GM10847 (cell line): Measurements from ENCODE around the gene GPR32.

Source experiments
- POLR2A ChIP-seq: IDR thresholded peaks from 2 replicates; pipeline ENCODE4 v1.6.1; 2011; ENCODE audit not compliant: insufficient read length; ENCODE audit errors: extremely low read depth

Gene GPR32

DNA sequence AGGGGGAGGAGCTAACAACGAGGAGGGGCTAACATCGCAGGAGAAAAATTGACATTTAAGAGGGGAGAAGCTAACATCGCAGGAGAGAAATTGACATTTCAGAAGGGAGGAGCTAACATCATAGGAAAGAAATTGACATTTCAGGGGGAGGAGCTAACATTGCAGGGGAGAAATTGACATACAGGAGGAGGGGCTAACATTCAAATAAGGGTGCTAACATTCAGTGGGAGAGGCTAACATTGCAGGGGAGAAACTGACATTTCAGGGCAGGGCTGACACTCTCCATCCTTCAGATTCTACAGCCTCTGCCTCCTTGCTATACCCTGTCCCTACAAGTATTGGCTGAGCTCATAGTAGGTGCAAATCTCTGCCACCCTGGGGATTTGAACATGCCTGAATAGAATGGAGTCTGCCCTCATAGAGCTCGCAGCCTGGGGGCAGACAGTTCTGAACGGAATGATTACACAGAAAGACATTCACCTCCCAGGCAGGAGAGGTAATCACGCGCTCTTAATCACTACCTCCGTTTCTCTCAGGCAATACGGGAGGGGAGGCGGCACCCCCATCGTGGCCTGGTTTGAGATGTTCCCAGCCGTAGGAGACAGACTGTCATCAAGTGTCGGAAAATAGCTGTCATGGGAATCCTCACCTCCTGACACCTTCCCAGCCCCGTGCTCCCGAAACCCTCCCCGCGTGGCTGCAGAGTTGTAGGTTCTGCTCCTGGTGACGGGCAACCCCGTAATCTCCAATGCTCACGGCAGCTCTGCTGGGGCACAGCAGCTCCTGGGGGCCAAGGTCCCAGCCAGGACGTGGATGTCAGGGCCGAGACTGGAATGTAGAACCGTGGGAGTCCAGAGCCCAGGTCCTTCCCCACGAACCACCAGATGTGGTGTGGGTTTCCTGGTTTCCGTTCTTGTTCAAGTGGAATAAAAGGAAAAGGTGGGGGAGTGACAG lies 9.5 kb downstream of the GPR32 start:
- TF ChIP-seq POLR2A: no peak

DNA sequence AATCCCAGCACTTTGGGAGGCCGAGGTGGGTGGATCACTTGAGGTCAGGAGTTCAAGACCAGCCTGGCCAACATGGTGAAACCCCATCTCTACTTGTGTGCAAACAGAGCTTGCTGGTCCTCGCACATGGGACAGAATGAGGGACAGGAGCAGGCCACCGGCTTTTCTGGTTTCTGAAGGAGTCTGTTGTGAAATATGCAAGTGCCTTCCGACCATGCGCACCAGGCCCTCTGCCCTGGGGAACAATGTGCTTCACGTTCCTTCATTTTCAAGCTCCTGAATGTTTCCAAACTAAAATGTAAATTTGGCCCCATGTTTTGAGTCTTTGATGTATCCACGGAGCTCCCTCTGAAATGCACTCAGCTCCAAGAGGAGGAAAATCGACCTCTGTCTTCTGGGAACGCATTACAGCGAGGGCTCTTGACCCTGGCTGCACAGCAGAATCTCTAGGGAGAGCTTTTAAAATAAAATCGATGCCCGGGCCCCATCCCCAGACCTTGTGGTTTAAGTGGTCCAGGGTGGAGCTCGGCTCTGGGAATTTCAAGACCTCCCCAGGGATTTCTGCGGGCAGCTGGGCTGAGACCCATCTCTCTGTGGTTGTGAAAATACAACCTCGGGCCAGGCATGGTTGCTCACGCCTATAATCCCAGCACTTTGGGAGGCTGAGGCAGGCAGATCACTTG lies 10.6 kb downstream of the GPR32 start:
- no peak for TF ChIP-seq POLR2A

DNA sequence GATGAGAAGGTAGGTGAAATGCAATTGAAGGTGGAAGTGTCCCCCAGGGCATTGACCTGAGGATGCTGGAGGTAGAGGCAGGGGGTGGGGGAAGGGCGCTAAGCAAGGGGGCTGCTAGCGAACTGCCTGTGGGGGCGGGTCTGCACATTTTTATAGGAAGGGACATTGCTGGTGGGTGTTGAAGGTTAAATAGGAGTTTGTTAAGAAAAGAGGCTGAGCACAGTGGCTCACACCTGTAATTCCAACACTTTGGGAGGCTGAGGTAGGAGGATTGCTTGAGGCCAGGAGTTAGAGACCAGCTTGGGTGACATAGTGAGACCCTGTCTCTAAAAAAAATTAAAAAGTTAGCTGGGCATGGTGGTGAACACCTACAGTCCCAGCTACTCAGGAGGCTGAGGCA lies 14.4 kb downstream of the GPR32 start:
- TF ChIP-seq POLR2A: no peak

DNA sequence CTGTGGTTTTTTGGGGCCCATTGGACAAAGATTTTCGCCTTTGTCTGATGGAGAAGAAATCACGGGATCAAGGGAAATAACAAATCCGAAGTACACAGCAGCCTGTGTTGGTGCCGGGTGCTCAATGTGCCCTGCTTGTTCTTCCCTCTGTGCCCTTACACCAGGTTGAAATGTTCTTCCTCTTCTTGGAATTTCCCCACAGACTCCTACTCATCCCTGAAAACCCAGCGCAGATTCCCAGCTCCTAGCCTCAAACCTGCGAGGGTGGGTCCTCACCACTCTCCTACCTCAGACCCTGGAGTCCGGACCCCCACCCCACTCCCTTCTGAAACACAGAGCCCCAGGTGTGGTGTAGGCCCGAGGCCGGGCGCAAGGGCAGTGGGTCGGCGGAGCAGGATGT lies 15.1 kb downstream of the GPR32 start:
- no peak for TF ChIP-seq POLR2A

DNA sequence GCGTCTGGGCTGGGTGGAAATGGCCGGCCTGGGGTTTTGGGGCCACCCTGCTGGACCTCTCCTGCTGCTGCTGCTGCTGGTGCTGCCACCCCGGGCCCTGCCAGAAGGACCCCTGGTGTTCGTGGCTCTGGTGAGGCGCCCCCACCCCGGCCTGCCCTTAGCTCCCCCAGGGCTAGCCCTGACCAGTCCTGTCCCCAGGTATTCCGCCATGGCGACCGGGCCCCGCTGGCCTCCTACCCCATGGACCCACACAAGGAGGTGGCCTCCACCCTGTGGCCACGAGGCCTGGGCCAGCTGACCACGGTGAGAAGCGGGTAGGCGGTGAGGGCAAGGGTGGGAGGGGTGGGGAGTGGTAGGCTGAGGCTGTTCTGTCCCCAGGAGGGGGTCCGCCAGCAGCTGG lies 20.1 kb downstream of the GPR32 start, which contains the start of gene ACP4:
ACP4 (plus strand) TSS at position 20 of the 400 bp plus-strand sequence; CDS start at position 20, 0 bp downstream.
- no peak for TF ChIP-seq POLR2A

DNA sequence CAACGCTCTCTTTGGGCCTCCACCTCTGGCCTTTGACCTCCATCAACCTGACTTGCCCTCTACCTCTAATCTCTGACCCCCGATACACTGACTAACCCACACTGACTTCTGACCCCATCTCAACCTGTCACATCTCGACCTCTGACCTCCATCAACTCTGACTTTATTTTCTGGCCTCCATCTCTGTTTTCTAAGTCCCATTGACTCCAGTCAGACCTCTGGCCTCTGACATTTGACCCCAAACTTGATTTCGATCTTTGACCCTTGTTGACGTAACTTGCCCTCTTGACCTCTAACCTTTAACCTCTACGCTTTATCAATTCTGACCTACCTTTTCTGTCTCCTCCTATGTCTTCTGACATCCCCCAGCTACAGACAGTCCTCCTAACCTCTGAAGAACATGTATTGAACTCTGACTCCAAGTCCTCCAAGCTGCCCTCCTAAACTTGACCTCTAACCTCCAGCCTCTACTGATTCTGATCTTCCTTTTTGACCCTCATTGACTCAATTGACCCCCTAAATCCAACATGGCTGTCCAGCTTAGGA lies 20.7 kb downstream of the GPR32 start:
- TF ChIP-seq POLR2A: no peak

DNA sequence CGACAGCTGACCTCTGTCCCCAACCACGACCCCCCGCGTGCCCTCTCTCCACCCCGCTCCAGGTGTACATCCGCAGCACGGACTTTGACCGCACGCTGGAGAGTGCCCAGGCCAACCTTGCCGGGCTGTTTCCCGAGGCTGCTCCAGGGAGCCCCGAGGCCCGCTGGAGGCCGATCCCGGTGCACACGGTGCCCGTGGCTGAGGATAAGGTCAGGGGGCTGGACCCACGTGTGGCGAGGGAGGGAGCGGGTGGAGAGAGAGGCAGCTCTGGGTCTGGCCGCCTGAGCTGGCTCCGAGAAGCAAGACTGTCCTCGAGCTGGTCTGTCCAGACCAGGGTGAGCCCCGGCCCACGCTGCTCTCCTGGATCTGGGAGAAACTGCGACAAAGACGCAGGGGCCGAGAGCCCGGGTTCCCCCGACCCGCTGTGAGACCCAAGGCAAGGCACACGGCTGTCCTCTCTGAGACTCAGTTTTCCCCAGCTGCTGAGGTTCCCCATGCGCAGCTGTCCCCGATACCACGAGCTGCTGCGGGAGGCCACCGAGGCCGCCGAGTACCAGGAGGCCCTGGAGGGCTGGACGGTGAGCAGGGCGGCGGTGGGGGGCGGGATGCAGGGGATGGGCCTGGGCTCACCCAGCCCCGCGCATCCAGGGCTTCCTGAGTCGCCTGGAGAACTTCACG lies 21.5 kb downstream of the GPR32 start:
- no peak for TF ChIP-seq POLR2A

DNA sequence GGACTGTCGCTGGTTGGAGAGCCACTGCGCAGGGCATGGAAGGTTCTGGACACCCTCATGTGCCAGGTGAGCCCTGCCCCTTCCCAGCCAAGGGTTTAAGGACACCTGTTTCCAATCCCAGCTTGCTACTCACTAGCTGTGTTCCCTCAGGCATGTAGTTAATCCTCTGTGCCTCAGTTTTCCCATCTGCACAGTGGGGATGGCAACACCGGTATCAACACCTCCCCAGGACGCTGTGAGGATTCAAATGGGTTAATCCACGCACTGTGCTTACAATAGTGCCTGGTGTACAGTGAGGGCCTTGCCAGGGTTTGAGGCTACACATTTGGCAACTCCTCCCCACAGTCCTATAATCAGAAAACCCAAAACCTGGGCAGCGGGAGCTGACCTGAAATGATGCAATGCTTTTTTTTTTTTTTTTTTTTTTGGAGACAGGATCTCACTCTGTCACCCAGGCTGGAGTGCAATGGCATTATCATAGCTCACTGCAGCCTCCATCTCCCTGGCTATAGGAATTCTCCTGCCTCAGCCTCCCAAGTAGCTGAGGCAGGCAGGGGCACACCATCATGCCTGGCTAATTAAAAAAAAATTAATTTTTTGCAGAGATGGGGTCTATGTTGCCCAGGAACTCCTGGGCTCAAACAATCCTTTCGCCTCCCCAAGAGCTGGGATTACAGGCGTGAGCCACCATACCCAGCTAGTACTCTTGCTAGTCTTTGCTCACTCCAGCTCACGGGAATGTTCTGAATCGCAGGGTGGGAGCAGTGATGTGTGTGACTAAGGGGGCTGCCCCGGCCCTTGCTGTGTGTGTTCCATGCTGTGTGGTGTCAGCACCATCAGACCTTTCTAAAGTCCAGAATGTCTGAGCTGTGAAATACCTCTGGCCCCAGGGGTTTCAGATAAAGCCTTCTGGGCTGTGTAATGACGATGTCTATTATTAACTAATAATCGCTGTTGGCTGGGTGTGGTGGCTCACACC lies 22.3 kb downstream of the GPR32 start:
- TF ChIP-seq POLR2A: no peak

DNA sequence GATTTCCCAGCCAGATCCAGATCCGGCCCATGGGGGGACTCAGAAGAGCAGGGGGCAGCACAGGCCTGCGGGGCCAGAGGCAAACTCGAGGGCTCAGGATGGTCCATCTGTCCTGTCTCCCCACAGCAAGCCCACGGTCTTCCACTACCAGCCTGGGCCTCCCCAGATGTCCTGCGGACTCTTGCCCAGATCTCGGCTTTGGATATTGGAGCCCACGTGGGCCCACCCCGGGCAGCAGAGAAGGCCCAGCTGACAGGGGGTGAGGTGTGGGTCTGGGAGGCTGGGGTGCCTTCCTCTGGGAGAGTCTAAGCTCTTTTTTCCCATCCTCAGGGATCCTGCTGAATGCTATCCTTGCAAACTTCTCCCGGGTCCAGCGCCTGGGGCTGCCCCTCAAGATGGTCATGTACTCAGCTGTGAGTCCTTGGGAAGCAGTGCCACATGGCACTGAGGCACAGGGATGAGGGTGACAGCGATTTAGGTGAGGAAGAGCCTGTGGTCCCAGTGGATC lies 23.3 kb downstream of the GPR32 start:
- no peak for TF ChIP-seq POLR2A

DNA sequence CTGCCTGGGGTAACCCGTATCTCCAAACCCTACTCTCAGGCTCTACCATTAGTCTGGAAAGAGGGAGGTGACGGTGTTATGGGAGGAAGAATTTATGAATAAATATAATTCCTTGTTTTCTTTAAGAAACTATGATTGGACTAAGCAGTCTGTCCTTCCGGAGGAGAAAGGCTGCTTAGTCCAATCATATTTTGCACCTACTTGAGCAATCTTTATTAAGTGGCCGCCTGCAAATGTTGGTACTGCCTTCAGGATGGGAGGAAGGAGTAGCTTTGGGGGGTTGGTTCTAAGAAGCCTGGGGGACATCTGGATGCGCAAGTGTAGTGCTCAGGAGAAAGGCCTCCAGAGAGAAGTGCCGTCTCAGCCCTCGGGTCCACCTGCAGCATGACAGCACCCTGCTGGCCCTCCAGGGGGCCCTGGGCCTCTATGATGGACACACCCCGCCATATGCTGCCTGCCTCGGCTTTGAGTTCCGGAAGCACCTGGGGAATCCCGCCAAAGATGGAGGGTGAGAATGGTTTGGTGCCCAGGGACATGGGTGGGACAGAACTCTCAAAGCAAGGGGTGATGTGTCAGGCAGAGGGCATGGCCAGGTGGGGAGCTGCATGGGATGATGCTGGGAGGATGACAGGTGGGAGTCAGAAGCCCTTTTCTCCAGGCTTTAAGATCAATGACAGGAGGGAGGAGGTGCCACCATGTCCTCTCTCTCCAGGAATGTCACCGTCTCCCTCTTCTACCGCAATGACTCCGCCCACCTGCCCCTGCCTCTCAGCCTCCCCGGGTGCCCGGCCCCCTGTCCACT lies 24.0 kb downstream of the GPR32 start:
- no peak for TF ChIP-seq POLR2A

DNA sequence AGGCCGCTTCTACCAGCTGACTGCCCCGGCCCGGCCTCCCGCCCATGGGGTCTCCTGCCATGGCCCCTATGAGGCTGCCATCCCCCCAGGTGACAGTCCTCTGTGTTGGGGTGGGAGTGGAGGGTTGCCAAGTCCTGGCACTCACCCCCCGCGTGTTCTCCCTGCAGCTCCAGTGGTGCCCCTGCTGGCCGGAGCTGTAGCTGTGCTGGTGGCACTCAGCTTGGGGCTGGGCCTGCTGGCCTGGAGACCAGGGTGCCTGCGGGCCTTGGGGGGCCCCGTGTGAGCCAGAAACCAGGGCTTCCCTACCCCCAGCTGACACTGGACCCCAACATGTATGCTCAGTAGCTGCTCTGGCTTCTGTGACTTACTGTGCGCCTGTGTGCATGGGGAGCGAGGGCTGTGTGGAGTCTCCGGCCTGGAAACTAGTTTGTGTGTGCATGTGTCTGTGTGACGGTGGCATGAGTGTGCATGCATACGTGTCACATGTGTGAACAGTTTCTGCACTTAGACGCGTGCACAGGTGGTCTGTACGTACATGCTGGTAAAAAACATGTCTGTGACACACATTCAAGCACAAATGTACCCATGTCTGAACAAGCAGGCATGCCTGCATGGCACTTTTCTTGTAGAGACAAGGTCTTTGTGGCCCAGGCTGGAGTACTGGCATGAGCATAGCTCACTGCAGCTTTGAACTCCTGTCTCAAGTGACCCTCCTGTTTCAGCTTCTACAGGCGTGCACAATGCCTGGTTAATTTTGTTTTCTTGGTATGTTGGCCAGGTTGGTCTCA lies 24.8 kb downstream of the GPR32 start:
- peak; percentile 48 for TF ChIP-seq POLR2A

DNA sequence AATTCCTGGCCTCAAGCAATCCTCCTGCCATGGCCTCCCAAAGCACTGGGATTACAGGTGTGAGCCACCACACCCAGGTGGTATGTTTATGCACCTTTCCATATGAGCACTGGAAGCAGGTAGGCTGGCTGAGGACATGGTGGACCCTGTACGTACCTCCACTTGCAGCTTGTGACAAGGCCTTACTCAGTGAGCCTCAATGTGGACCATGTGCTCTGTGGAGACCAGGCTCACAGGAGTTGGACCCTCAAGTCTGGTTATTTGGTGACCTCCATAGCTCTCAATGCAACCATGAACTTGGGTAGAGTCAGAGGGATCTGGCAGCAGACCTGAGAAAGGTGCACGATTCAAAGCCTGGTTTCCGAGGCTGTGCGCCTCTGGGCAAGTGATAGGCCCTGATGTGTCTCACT lies 25.4 kb downstream of the GPR32 start:
- TF ChIP-seq POLR2A: peak; percentile 3
